HepG2 (cell line): ENCODE measurements around the gene MCRIP2. TPM values are rescaled to one million over a fixed set of nuclear protein-coding genes. Genes with fewer than 3 reads are reported as not detected.

ENCODE experiments used
- BCL6 ChIP-seq: IDR thresholded peaks from 2 replicates; pipeline ENCODE4 v1.6.1; 2016; ENCODE audit warnings: missing genetic modification reagents, missing compliant biosample characterization
- BHLHE40 ChIP-seq: IDR thresholded peaks from 2 replicates; pipeline ENCODE4 v1.6.1; 2011; ENCODE audit warnings: low read length, improper control_type of control experiment
- CEBPZ ChIP-seq: IDR thresholded peaks from 2 replicates; pipeline ENCODE4 v1.6.1; 2012; ENCODE audit warnings: low read length, improper control_type of control experiment
- ELK4 ChIP-seq: sonication (generic); formaldehyde crosslinking; IDR thresholded peaks from 2 replicates; pipeline ENCODE4 v1.9.0; 2021; ENCODE audit warnings: missing genetic modification reagents, borderline replicate concordance
- FOXA3 ChIP-seq: IDR thresholded peaks from 2 replicates; pipeline ENCODE4 v1.6.1; 2016; ENCODE audit warnings: missing genetic modification reagents, missing compliant biosample characterization
- HMG20A ChIP-seq: IDR thresholded peaks from 2 replicates; pipeline ENCODE4 v1.6.1; 2016; ENCODE audit warnings: borderline replicate concordance
- HOXA7 ChIP-seq: sonication (generic); formaldehyde crosslinking; IDR thresholded peaks from 2 replicates; pipeline ENCODE4 v1.8.1; 2022; ENCODE audit warnings: mild to moderate bottlenecking, missing genetic modification reagents, moderate library complexity
- MAF1 ChIP-seq: sonication (generic); formaldehyde crosslinking; IDR thresholded peaks from 2 replicates; pipeline ENCODE4 v1.5.0; 2020; ENCODE audit warnings: missing genetic modification reagents, borderline replicate concordance
- PLRG1 ChIP-seq: fragments of 450-650 bp; conservative IDR thresholded peaks from 2 replicates; pipeline ENCODE4 v1.6.1; 2016
- THYN1 ChIP-seq: sonication (generic); formaldehyde crosslinking; IDR thresholded peaks from 2 replicates; pipeline ENCODE4 v1.8.1; 2023; ENCODE audit warnings: low read depth, mild to moderate bottlenecking, moderate library complexity, missing genetic modification reagents, borderline replicate concordance
- ZFAT ChIP-seq: sonication (generic); formaldehyde crosslinking; conservative IDR thresholded peaks from 2 replicates; pipeline ENCODE4 v1.8.1; 2023; ENCODE audit warnings: missing genetic modification reagents, inconsistent platforms
- ZKSCAN8 ChIP-seq: IDR thresholded peaks from 2 replicates; pipeline ENCODE4 v1.6.1; 2016; ENCODE audit warnings: borderline replicate concordance, missing genetic modification reagents, missing compliant biosample characterization
- ZNF10 ChIP-seq: sonication (generic); formaldehyde crosslinking; IDR thresholded peaks from 2 replicates; pipeline ENCODE4 v1.4.0; 2020; ENCODE audit warnings: mild to moderate bottlenecking, low read depth, missing genetic modification reagents, borderline replicate concordance
- ZNF260 ChIP-seq: sonication (generic); formaldehyde crosslinking; IDR thresholded peaks from 2 replicates; pipeline ENCODE4 v1.4.0; 2020; ENCODE audit warnings: missing genetic modification reagents, low read depth, mild to moderate bottlenecking, borderline replicate concordance
- ZNF460 ChIP-seq: sonication (generic); formaldehyde crosslinking; IDR thresholded peaks from 2 replicates; pipeline ENCODE4 v1.5.1; 2020; ENCODE audit warnings: missing genetic modification reagents, mild to moderate bottlenecking, borderline replicate concordance
- ZNF788 ChIP-seq: sonication (generic); formaldehyde crosslinking; IDR thresholded peaks from 2 replicates; pipeline ENCODE4 v1.5.0; 2020; ENCODE audit warnings: mild to moderate bottlenecking, missing genetic modification reagents, borderline replicate concordance
- polyA plus RNA-seq, 8 experiments: library from polyadenylated mRNA; depleted of rRNA in 3 of 8; stranded (reverse) in 7 of 8; unstranded in 1 of 8; fragments of >200 nt; fragmentation: Illumina TruSeq in 4 of 8; extraction: Trizol in 4 of 8; gene quantifications; 2 replicates each; pipeline versions ENCODE4 v1.2.1 to v1.2.3, GENCODE V29; 2011 to 2016; ENCODE audit warnings: low read depth in 4 of 8, missing spikeins in 1 of 8, mixed read lengths in 1 of 8; ENCODE audit not compliant: insufficient read depth in 1 of 8
- total RNA-seq, 5 experiments: library from RNA; depleted of rRNA; stranded (reverse); fragments of >200 nt; fragmentation: Illumina TruSeq; extraction: Trizol; gene quantifications; 2 replicates each; pipeline ENCODE4 v1.2.3, GENCODE V29; 2016; ENCODE audit warnings: low read depth in 1 of 5
- TF ChIP-seq, protein P1 (sequence below): sonication (generic); formaldehyde crosslinking; IDR thresholded peaks from 2 replicates; pipeline ENCODE4 v1.5.1; 2020; ENCODE audit warnings: missing genetic modification reagents, mild to moderate bottlenecking, borderline replicate concordance
- TF ChIP-seq, protein P2 (sequence below): sonication (generic); formaldehyde crosslinking; IDR thresholded peaks from 2 replicates; pipeline ENCODE4 v1.4.0; 2020; ENCODE audit warnings: mild to moderate bottlenecking, missing genetic modification reagents
- TF ChIP-seq, protein P3 (sequence below): sonication (generic); formaldehyde crosslinking; IDR thresholded peaks from 2 replicates; pipeline ENCODE4 v1.4.0; 2020; ENCODE audit warnings: missing genetic modification reagents

MCRIP2 gene
- total and polyA plus RNA-seq, 2 of the 13 experiments (the other 11 are each of a cell fraction or from before 2014, with no cell fraction given) = 39.6 to 76.7 TPM

DNA sequence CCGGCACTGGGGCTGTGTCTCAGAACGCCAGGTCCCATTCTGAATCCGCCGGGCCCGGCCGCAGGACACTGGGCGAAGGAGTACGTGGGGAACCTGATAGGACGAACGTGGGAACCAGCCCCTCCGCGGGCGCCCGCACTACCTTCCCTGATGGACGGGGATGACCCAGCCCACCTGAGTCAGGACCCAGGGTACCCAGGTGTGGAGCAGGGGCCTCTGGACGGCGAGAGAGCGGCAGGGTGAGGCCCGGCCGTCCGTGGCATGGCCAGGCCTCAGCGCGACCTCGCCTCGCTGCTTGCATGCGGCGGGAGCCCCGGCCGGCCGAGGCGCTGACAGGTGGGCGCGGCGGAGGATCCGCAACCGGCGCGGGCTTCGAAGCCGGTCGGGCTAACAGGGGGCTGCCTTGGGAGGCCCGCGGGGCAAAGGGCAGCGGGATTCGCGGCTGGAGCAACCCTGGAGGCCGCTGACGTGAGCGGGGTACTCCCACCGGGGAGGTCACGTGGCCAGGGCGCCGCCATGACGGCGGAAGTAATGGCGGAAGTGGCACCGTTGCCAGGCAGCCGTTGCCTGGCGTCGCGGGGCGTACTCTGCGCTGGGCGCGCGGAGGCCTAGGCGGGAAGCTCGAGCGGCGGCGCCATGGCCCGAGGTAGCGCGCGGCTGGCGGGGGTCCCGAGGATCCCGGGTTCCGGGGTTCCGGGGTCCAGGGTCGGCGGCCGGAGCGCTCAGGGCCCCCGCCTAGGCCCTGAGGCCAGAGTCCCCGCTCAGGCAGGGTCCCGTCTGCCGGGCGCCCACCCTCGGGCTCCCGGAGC, 7.4 kb downstream of the MCRIP2 start, which contains the start of gene WDR90 (continued):
- TF ChIP-seq THYN1 (CRISPR knock-in tag) (no peak), PLRG1 (no peak), ZNF460 (CRISPR knock-in tag) (no peak; the same call in 1 of the 2 replicates), BCL6 (CRISPR knock-in tag) (peak; percentile 41; the same call in 1 of the 2 replicates), ZKSCAN8 (CRISPR knock-in tag) (no peak), ZNF788 (CRISPR knock-in tag) (peak; percentile 85; the same call in 1 of the 2 replicates), MAF1 (CRISPR knock-in tag) (no peak; the same call in 1 of the 2 replicates), HOXA7 (CRISPR knock-in tag) (no peak), ZNF10 (CRISPR knock-in tag) (no peak), FOXA3 (CRISPR knock-in tag) (peak; percentile 59), ZNF260 (CRISPR knock-in tag) (no peak), HMG20A (no peak), BHLHE40 (peak; percentile 65), ZFAT (no peak; the same call in 1 of the 2 replicates), ELK4 (CRISPR knock-in tag) (peak; percentile 64; the same call in 1 of the 2 replicates), CEBPZ (no peak)
- TF ChIP-seq, protein P1, sequence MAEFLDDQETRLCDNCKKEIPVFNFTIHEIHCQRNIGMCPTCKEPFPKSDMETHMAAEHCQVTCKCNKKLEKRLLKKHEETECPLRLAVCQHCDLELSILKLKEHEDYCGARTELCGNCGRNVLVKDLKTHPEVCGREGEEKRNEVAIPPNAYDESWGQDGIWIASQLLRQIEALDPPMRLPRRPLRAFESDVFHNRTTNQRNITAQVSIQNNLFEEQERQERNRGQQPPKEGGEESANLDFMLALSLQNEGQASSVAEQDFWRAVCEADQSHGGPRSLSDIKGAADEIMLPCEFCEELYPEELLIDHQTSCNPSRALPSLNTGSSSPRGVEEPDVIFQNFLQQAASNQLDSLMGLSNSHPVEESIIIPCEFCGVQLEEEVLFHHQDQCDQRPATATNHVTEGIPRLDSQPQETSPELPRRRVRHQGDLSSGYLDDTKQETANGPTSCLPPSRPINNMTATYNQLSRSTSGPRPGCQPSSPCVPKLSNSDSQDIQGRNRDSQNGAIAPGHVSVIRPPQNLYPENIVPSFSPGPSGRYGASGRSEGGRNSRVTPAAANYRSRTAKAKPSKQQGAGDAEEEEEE = no peak
- TF ChIP-seq, protein P2, sequence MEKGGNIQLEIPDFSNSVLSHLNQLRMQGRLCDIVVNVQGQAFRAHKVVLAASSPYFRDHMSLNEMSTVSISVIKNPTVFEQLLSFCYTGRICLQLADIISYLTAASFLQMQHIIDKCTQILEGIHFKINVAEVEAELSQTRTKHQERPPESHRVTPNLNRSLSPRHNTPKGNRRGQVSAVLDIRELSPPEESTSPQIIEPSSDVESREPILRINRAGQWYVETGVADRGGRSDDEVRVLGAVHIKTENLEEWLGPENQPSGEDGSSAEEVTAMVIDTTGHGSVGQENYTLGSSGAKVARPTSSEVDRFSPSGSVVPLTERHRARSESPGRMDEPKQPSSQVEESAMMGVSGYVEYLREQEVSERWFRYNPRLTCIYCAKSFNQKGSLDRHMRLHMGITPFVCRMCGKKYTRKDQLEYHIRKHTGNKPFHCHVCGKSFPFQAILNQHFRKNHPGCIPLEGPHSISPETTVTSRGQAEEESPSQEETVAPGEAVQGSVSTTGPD (CRISPR knock-in tag) = no peak
- TF ChIP-seq, protein P3, sequence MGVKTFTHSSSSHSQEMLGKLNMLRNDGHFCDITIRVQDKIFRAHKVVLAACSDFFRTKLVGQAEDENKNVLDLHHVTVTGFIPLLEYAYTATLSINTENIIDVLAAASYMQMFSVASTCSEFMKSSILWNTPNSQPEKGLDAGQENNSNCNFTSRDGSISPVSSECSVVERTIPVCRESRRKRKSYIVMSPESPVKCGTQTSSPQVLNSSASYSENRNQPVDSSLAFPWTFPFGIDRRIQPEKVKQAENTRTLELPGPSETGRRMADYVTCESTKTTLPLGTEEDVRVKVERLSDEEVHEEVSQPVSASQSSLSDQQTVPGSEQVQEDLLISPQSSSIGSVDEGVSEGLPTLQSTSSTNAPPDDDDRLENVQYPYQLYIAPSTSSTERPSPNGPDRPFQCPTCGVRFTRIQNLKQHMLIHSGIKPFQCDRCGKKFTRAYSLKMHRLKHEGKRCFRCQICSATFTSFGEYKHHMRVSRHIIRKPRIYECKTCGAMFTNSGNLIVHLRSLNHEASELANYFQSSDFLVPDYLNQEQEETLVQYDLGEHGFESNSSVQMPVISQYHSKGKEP (CRISPR knock-in tag) = no peak
